Progenitor cell of endocrine pancreas (in vitro differentiated cells): ENCODE data around the gene MACROD2. TPM values are rescaled to one million over a fixed set of nuclear protein-coding genes. Genes with fewer than 3 reads are reported as not detected.
A peak's percentile ranks its signal among the peaks of the same experiment; 100 is the strongest.

Experiments
- DNase-seq: peaks from one replicate; pipeline ENCODE4 v3.0.0; 2021; ENCODE audit warnings: low spot score; ENCODE audit not compliant: unreplicated experiment
- H3K27ac Mint-ChIP-seq: 2 replicates; pipeline ENCODE4 v1.8.0; 2021; ENCODE audit warnings: mild to moderate bottlenecking, moderate library complexity, mixed read lengths
- H3K27me3 Mint-ChIP-seq: 2 replicates; pipeline ENCODE4 v1.8.0; 2021; ENCODE audit warnings: mixed read lengths
- H3K36me3 Mint-ChIP-seq: 2 replicates; pipeline ENCODE4 v1.8.0; 2022; ENCODE audit warnings: mixed read lengths; ENCODE audit not compliant: insufficient read depth
- H3K4me1 Mint-ChIP-seq: 2 replicates; pipeline ENCODE4 v1.8.0; 2021; ENCODE audit warnings: low read depth, mixed read lengths
- H3K4me3 Mint-ChIP-seq: 2 replicates; pipeline ENCODE4 v1.8.0; 2021; ENCODE audit warnings: low read depth, mild to moderate bottlenecking, moderate library complexity, mixed read lengths
- H3K9me3 Mint-ChIP-seq: 2 replicates; pipeline ENCODE4 v1.8.0; 2021; ENCODE audit warnings: low read depth, mixed read lengths
- CTCF ChIP-seq: fragments of 200-600 bp; sonication (generic); IDR thresholded peaks from one replicate; pipeline ENCODE4 v1.5.0; 2021; ENCODE audit warnings: antibody characterized with exemption, mild to moderate bottlenecking; ENCODE audit not compliant: unreplicated experiment
- total RNA-seq: library from RNA; stranded (reverse); gene quantifications from 2 replicates; pipeline ENCODE4 v1.2.1, GENCODE V29; 2021

The MACROD2 gene
- total RNA-seq, 1 donor from 2014 or later: 7.6 TPM

GRCh38 chr20:14984305-14984704 lies 989.0 kb downstream of the MACROD2 start:
- peaks cover 40% of the 10 kb centered on the region for H3K4me1 Mint-ChIP-seq
- peaks cover 35% of the 10 kb centered on the region for H3K9me3 Mint-ChIP-seq
- no peaks in the 10 kb centered on the region for H3K27me3 Mint-ChIP-seq
- no peak for DNase-seq
- no peak overlapping the region for H3K4me3 Mint-ChIP-seq
- TF ChIP-seq CTCF: no peak
- peaks cover 16% of the 10 kb centered on the region for H3K36me3 Mint-ChIP-seq
- peak overlapping the region; percentile 68 for H3K27ac Mint-ChIP-seq

GRCh38 chr20:14984768-14985622 lies 989.7 kb downstream of the MACROD2 start:
- H3K9me3 Mint-ChIP-seq: peaks cover 33% of the 10 kb centered on the region
- H3K36me3 Mint-ChIP-seq: peaks cover 16% of the 10 kb centered on the region
- H3K4me3 Mint-ChIP-seq: no peak overlapping the region
- TF ChIP-seq CTCF: no peak
- no peak for DNase-seq
- H3K4me1 Mint-ChIP-seq: peaks cover 35% of the 10 kb centered on the region
- peak overlapping the region; percentile 68 for H3K27ac Mint-ChIP-seq
- no peaks in the 10 kb centered on the region for H3K27me3 Mint-ChIP-seq

GRCh38 chr20:14986026-14986655 lies 990.8 kb downstream of the MACROD2 start:
- Mint-ChIP-seq H3K27ac (peak overlapping the region; percentile 97), H3K4me3 (no peak overlapping the region), H3K27me3 (no peaks in the 10 kb centered on the region), H3K9me3 (peaks cover 23% of the 10 kb centered on the region), H3K4me1 (peaks cover 33% of the 10 kb centered on the region), H3K36me3 (peaks cover 16% of the 10 kb centered on the region)
- DNase-seq: no peak
- no peak for TF ChIP-seq CTCF

GRCh38 chr20:14986656-14987055 lies 991.3 kb downstream of the MACROD2 start:
- Mint-ChIP-seq H3K4me3 (peak overlapping the region; percentile 18), H3K27me3 (no peaks in the 10 kb centered on the region), H3K4me1 (peaks cover 33% of the 10 kb centered on the region), H3K36me3 (peaks cover 16% of the 10 kb centered on the region), H3K9me3 (peaks cover 17% of the 10 kb centered on the region), H3K27ac (peak overlapping the region; percentile 97)
- DNase-seq: no peak
- TF ChIP-seq CTCF: no peak

- Mint-ChIP-seq H3K36me3 (no peaks in the 10 kb centered on the region), H3K4me3 (no peak overlapping the region), H3K27me3 (no peaks in the 10 kb centered on the region), H3K4me1 (peaks cover 33% of the 10 kb centered on the region), H3K27ac (no peak overlapping the region), H3K9me3 (no peaks in the 10 kb centered on the region)
- no peak for DNase-seq
- TF ChIP-seq CTCF: no peak
Observed at GRCh38 chr20:14989535-14990290, 994.4 kb downstream of the MACROD2 start.
